Endothelial cell of umbilical vein (primary cell): ENCODE data around the gene RTN1. TPM values are rescaled to one million over a fixed set of nuclear protein-coding genes. Genes with fewer than 3 reads are reported as not detected.

Source experiments
- BruUV-seq: library from RNA; stranded (reverse); fragments of 400-500 nt; replicated peaks from 2 replicates; lab custom pipeline; 2021; lab: Mats Ljungman, UMichigan
- CTCF ChIA-PET: fragments of 300-600, 350-600 bp; sonication (Branson Sonifier 250); formaldehyde crosslinking; loops from one replicate; lab custom pipeline; 2021; ENCODE audit warnings: antibody characterized with exemption, inconsistent platforms; lab: Charles Lee
- POLR2A ChIA-PET: fragments of 300-600, 350-600 bp; sonication (Branson Sonifier 250); formaldehyde crosslinking; loops from one replicate; lab custom pipeline; 2021; ENCODE audit warnings: antibody characterized with exemption, inconsistent platforms; lab: Charles Lee
- DNase-seq: peaks from one replicate; pipeline ENCODE4 v3.0.0-alpha.2; 2011; ENCODE audit warnings: low read depth, low spot score
- FAIRE-seq: peaks from 2 replicates; lab custom pipeline; 2011; peaks lifted over from hg19 to GRCh38; lab: Jason Lieb, UNC
- H2AFZ ChIP-seq: 2 replicates; pipeline ENCODE4 v1.6.0; 2012; ENCODE audit warnings: low read depth, low read length, control low read depth, inconsistent platforms
- H3K27ac ChIP-seq: 2 replicates; pipeline ENCODE4 v1.5.1; 2011; ENCODE audit warnings: low read depth, mild to moderate bottlenecking, control low read depth, low read length, moderate library complexity; ENCODE audit not compliant: insufficient read depth
- H3K27me3 ChIP-seq, 2 experiments: 2 replicates each; pipeline versions ENCODE4 v1.6.0 to v1.6.1; 2011; ENCODE audit warnings: low read length in 2 of 2, mixed read lengths in 1 of 2; ENCODE audit not compliant: control insufficient read depth in 2 of 2, insufficient read depth in 2 of 2
- H3K36me3 ChIP-seq, 2 experiments: 2 replicates in 1 of 2; 3 replicates in 1 of 2; pipeline ENCODE4 v1.5.1; 2011; ENCODE audit warnings: low read length in 2 of 2, mild to moderate bottlenecking in 1 of 2, moderate library complexity in 1 of 2; ENCODE audit not compliant: control insufficient read depth in 2 of 2, insufficient read depth in 2 of 2; ENCODE audit errors: extremely low read depth in 1 of 2
- H3K4me1 ChIP-seq: 3 replicates; pipeline ENCODE4 v1.5.1; 2011; ENCODE audit warnings: mild to moderate bottlenecking, low read length; ENCODE audit not compliant: control insufficient read depth, insufficient read depth; ENCODE audit errors: extremely low read depth
- H3K4me2 ChIP-seq: 2 replicates; pipeline ENCODE4 v1.6.1; 2011; ENCODE audit warnings: low read length, control low read depth, mixed read lengths; ENCODE audit not compliant: insufficient read depth
- H3K4me3 ChIP-seq, 3 experiments: fragments of 200-600 bp in 1 of 3; sonication (generic), shearing (Covaris generic) in 1 of 3; replicated peaks in 1 of 3; 2 replicates each; pipeline ENCODE4 v1.5.1; 2011 to 2016; ENCODE audit warnings: control low read depth in 3 of 3, low read length in 3 of 3, mild to moderate bottlenecking in 2 of 3, inconsistent platforms in 1 of 3, low read depth in 1 of 3, moderate library complexity in 1 of 3; ENCODE audit not compliant: insufficient read depth in 1 of 3
- H3K79me2 ChIP-seq: 2 replicates; pipeline ENCODE4 v1.6.0; 2012; ENCODE audit warnings: low read length, inconsistent platforms; ENCODE audit not compliant: control insufficient read depth, insufficient read depth
- H3K9ac ChIP-seq: replicated peaks from 2 replicates; pipeline ENCODE3; 2011; ENCODE audit warnings: low read length, control low read depth; ENCODE audit not compliant: insufficient read depth; ENCODE audit errors: extremely low read depth
- H3K9me1 ChIP-seq: replicated peaks from 3 replicates; pipeline ENCODE4 v1.6.0; 2011; ENCODE audit warnings: mild to moderate bottlenecking, low read length; ENCODE audit not compliant: control insufficient read depth, insufficient read depth; ENCODE audit errors: extremely low read depth
- H3K9me3 ChIP-seq: replicated peaks from 2 replicates; pipeline ENCODE4 v1.5.1; 2012; ENCODE audit warnings: low read length, inconsistent platforms; ENCODE audit not compliant: control insufficient read depth, insufficient read depth
- H4K20me1 ChIP-seq: replicated peaks from 2 replicates; pipeline ENCODE3; 2011; ENCODE audit warnings: mild to moderate bottlenecking, low read length; ENCODE audit not compliant: control insufficient read depth, insufficient read depth; ENCODE audit errors: extremely low read depth
- CTCF ChIP-seq, 2 donors: IDR thresholded peaks; 1 replicate in 1 of 2; 2 replicates in 1 of 2; pipeline ENCODE4 v1.5.1; 2011; ENCODE audit warnings: low read length in 2 of 2, mild to moderate bottlenecking in 2 of 2, moderate library complexity in 2 of 2, control low read depth in 1 of 2, inconsistent platforms in 1 of 2, low read depth in 1 of 2; ENCODE audit not compliant: insufficient read depth in 1 of 2; ENCODE audit errors: extremely low read depth in 1 of 2
- EZH2 ChIP-seq: IDR thresholded peaks from 2 replicates; pipeline ENCODE4 v1.6.1; 2012; ENCODE audit warnings: borderline replicate concordance, low read depth, mild to moderate bottlenecking, moderate library complexity, low read length, inconsistent platforms; ENCODE audit not compliant: severe bottlenecking
- FOS ChIP-seq: IDR thresholded peaks from 2 replicates; pipeline ENCODE4 v1.6.1; 2011; ENCODE audit warnings: mild to moderate bottlenecking, low read length, moderate library complexity, borderline replicate concordance; ENCODE audit not compliant: insufficient read depth
- GATA2 ChIP-seq: IDR thresholded peaks from 2 replicates; pipeline ENCODE4 v1.7.0; 2011; ENCODE audit warnings: low read depth, mild to moderate bottlenecking, moderate library complexity, mixed read lengths, low read length; ENCODE audit not compliant: insufficient read length, insufficient read depth
- JUN ChIP-seq: IDR thresholded peaks from 2 replicates; pipeline ENCODE4 v1.6.1; 2011; ENCODE audit warnings: borderline replicate concordance, low read depth; ENCODE audit not compliant: insufficient read length, insufficient read depth
- MAX ChIP-seq: IDR thresholded peaks from 2 replicates; pipeline ENCODE4 v1.6.1; 2011; ENCODE audit not compliant: insufficient read depth, insufficient read length
- MYC ChIP-seq: IDR thresholded peaks from one replicate; pipeline ENCODE4 v1.6.1; 2011; ENCODE audit warnings: mild to moderate bottlenecking, low read depth, low read length
- POLR2A ChIP-seq: IDR thresholded peaks from 2 replicates; pipeline ENCODE4 v1.6.1; 2012; ENCODE audit warnings: low read depth, mild to moderate bottlenecking, control low read depth, low read length
- POLR2AphosphoS5 ChIP-seq: IDR thresholded peaks from 2 replicates; pipeline ENCODE4 v1.6.1; 2012; ENCODE audit warnings: low read depth, mild to moderate bottlenecking, control low read depth, low read length, moderate library complexity; ENCODE audit not compliant: insufficient read depth
- dilution Hi-C: fragments of 300-500 bp; cut with MboI; formaldehyde crosslinking; loops from one replicate; pipeline ENCODE4 v1.15.0; 2019; ENCODE audit warnings: low sequenced_read_pairs; ENCODE audit not compliant: extremely low pct_ligation_motif_present
- intact Hi-C: fragments of 100-400 bp; cut with micrococcal nuclease; formaldehyde crosslinking; loops from one replicate; pipeline ENCODE4 v1.10.0; 2022
- polyA plus RNA-seq, 4 experiments: library from polyadenylated mRNA; depleted of rRNA in 3 of 4; stranded (reverse) in 3 of 4; unstranded in 1 of 4; fragments of >200 nt; gene quantifications; 2 replicates each; pipeline versions ENCODE4 v1.2.1 to v1.2.3, GENCODE V29; 2011 to 2012; ENCODE audit warnings: missing spikeins in 1 of 4
- total RNA-seq: library from RNA; stranded (reverse); gene quantifications from 2 replicates; pipeline ENCODE4 v1.2.3, GENCODE V29; 2021

RTN1 gene
- total and polyA plus RNA-seq, 2 donors (not counting 3 experiments of a cell fraction or from before 2014, with no cell fraction given), result 0.10 to 0.29 TPM

GRCh38 chr14:59857328-59857727 is 13.2 kb downstream of the RTN1 start:
- Histone ChIP-seq H3K27me3 (no peaks in the 10 kb centered on the region), H3K79me2 (no peaks in the 10 kb centered on the region), H3K4me2 (no peak overlapping the region), H4K20me1 (no peaks in the 10 kb centered on the region), H3K4me1 (no peaks in the 10 kb centered on the region), H3K9me3 (no peaks in the 10 kb centered on the region), H3K36me3 (no peaks in the 10 kb centered on the region), H3K9ac (no peak overlapping the region), H3K27ac (no peak overlapping the region), H3K4me3 (no peak overlapping the region), H3K9me1 (no peaks in the 10 kb centered on the region), H2AFZ (no peak overlapping the region)
- ChIA-PET POLR2A (no interaction called here), CTCF (no interaction called here)
- intact Hi-C loops, result no loop called here
- dilution Hi-C loops, result no loop called here
- DNase-seq (no peak), FAIRE-seq (no peak)
- no TSS peak for BruUV-seq
- TF ChIP-seq MYC, result no peak
- TF ChIP-seq FOS, result no peak
- TF ChIP-seq EZH2, result no peak
- no peak for TF ChIP-seq POLR2A
- no peak for TF ChIP-seq POLR2AphosphoS5
- TF ChIP-seq GATA2, result no peak
- TF ChIP-seq JUN, result no peak
- TF ChIP-seq CTCF (IDR thresholded peaks at IDR 0.05; ENCODE audit: extremely low read depth in 1 of 2, insufficient read depth in 1 of 2, low read depth in 1 of 2, low read length in 2 of 2), result no peak
- no peak for TF ChIP-seq MAX
